Esophagus muscularis mucosa (tissue), 4 donors: Measurements from ENCODE around the gene RALGAPB.

Experiments
- EP300 ChIP-seq: sonication (generic); formaldehyde crosslinking; IDR thresholded peaks from one replicate; pipeline ENCODE4 v1.6.1; 2017; ENCODE audit warnings: antibody characterized with exemption
- POLR2A ChIP-seq: fragments of 450-650 bp; IDR thresholded peaks from one replicate; pipeline ENCODE4 v1.6.1; 2017; ENCODE audit warnings: antibody characterized with exemption, moderate library complexity, mild to moderate bottlenecking, low read depth
- POLR2AphosphoS5 ChIP-seq, 2 donors: sonication (generic); formaldehyde crosslinking; IDR thresholded peaks; one replicate each; pipeline ENCODE4 v1.6.1; 2017; ENCODE audit warnings: antibody characterized with exemption in 2 of 2
- TF ChIP-seq, protein P1 (sequence below), 3 experiments: fragments of 200-600 bp in 2 of 3; fragments of 450-650 bp in 1 of 3; sonication (generic) in 2 of 3; IDR thresholded peaks; one replicate each; pipeline ENCODE4 v1.5.1; 2017 to 2019; ENCODE audit warnings: antibody characterized with exemption in 3 of 3, mild to moderate bottlenecking in 2 of 3, moderate library complexity in 1 of 3

- TF ChIP-seq POLR2A (no peak), POLR2AphosphoS5 (IDR thresholded peaks at IDR 0.05) (no peak), EP300 (no peak)
- TF ChIP-seq, protein P1, sequence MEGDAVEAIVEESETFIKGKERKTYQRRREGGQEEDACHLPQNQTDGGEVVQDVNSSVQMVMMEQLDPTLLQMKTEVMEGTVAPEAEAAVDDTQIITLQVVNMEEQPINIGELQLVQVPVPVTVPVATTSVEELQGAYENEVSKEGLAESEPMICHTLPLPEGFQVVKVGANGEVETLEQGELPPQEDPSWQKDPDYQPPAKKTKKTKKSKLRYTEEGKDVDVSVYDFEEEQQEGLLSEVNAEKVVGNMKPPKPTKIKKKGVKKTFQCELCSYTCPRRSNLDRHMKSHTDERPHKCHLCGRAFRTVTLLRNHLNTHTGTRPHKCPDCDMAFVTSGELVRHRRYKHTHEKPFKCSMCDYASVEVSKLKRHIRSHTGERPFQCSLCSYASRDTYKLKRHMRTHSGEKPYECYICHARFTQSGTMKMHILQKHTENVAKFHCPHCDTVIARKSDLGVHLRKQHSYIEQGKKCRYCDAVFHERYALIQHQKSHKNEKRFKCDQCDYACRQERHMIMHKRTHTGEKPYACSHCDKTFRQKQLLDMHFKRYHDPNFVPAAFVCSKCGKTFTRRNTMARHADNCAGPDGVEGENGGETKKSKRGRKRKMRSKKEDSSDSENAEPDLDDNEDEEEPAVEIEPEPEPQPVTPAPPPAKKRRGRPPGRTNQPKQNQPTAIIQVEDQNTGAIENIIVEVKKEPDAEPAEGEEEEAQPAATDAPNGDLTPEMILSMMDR (IDR thresholded peaks at IDR 0.05): no peak
Observed at GRCh38 chr20:38445381-38445796, 27.3 kb upstream of the RALGAPB start.
